ENCODE data around the gene FITM1. TPM values are rescaled to one million over a fixed set of nuclear protein-coding genes. Genes with fewer than 3 reads are reported as not detected.

The FITM1 gene
- total RNA-seq, 1 donor from 2014 or later: not detected

- H3K36me3 ChIP-seq (ENCODE audit: control insufficient read depth, insufficient read depth, low read length): peaks cover 14% of the 10 kb centered on the region
- DNase-seq (ENCODE audit: low read depth): no peak
- no peaks in the 10 kb centered on the region for H3K27me3 ChIP-seq (ENCODE audit: control insufficient read depth, insufficient read depth, low read length)
- TF ChIP-seq CTCF (IDR thresholded peaks at IDR 0.05; ENCODE audit: insufficient read depth, low read length, poor library complexity, severe bottlenecking): no peak
- no peak overlapping the region for H3K4me3 ChIP-seq (ENCODE audit: low read depth, low read length)
These were observed 47.4 kb downstream of the FITM1 start for GRCh38 chr14:24177891-24178290.

- no peaks in the 10 kb centered on the region for H3K27me3 ChIP-seq (ENCODE audit: control insufficient read depth, insufficient read depth, low read length)
- no peak for TF ChIP-seq CTCF (IDR thresholded peaks at IDR 0.05; ENCODE audit: insufficient read depth, low read length, poor library complexity, severe bottlenecking)
- peaks cover 11% of the 10 kb centered on the region for H3K36me3 ChIP-seq (ENCODE audit: control insufficient read depth, insufficient read depth, low read length)
- DNase-seq (ENCODE audit: low read depth): no peak
- H3K4me3 ChIP-seq (ENCODE audit: low read depth, low read length): no peak overlapping the region
These were observed 48.1 kb downstream of the FITM1 start for GRCh38 chr14:24178399-24179178.

GRCh38 chr14:24179294-24179960 lies 49.0 kb downstream of the FITM1 start:
- H3K4me3 ChIP-seq (ENCODE audit: low read depth, low read length): no peak overlapping the region
- no peak for DNase-seq (ENCODE audit: low read depth)
- H3K27me3 ChIP-seq (ENCODE audit: control insufficient read depth, insufficient read depth, low read length): no peaks in the 10 kb centered on the region
- peaks cover 12% of the 10 kb centered on the region for H3K36me3 ChIP-seq (ENCODE audit: control insufficient read depth, insufficient read depth, low read length)
- TF ChIP-seq CTCF (IDR thresholded peaks at IDR 0.05; ENCODE audit: insufficient read depth, low read length, poor library complexity, severe bottlenecking): no peak

- no peak for TF ChIP-seq CTCF (IDR thresholded peaks at IDR 0.05; ENCODE audit: insufficient read depth, low read length, poor library complexity, severe bottlenecking)
- peak; percentile 96 for DNase-seq (ENCODE audit: low read depth)
- Histone ChIP-seq H3K36me3 (ENCODE audit: control insufficient read depth, insufficient read depth, low read length) (peaks cover 12% of the 10 kb centered on the region), H3K27me3 (ENCODE audit: control insufficient read depth, insufficient read depth, low read length) (no peaks in the 10 kb centered on the region), H3K4me3 (ENCODE audit: low read depth, low read length) (no peak overlapping the region)
These were observed 49.7 kb downstream of the FITM1 start for GRCh38 chr14:24179961-24180796.

DNA sequence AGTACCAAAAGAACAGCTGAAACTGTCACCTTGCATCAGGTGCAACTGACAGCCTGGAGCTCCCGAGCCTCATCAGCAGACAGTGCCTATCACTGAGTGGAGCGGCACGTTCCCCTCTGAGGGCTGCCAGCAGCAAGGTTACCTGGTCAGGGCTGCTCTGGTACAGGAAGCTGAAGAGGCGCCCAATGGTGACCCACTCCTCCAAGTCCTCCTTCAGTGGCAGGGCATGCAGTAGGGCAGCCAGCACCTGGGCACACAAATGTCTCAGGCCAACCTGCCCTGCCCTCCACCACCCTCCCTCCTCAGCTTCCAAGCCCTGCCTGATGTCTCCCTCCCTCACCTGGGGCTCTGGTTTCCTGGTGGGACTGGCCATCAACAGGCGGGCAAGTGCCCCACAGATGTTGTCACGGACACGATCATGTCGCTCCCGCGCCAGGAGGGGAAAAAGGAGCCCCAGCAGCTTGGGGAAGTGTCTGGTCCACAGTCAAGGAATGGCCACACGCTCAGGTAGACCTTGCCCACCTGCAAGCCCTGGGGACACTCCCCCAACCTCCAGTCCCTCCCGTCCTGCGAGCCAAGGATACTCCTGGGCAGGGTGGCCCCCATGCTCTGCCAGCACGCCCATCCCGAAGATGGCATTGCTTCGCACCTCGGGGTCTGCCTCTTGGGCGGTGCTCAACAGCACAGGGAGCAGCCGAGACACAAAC lies 51.1 kb downstream of the FITM1 start:
- H3K36me3 ChIP-seq (ENCODE audit: control insufficient read depth, insufficient read depth, low read length): peaks cover 11% of the 10 kb centered on the region
- H3K27me3 ChIP-seq (ENCODE audit: control insufficient read depth, insufficient read depth, low read length): no peaks in the 10 kb centered on the region
- H3K4me3 ChIP-seq (ENCODE audit: low read depth, low read length): no peak overlapping the region
- no peak for DNase-seq (ENCODE audit: low read depth)
- TF ChIP-seq CTCF (IDR thresholded peaks at IDR 0.05; ENCODE audit: insufficient read depth, low read length, poor library complexity, severe bottlenecking): no peak

Other genes with a start within 250 kb of the FITM1 start
- 25.0 and 36.4 TPM in 2 replicates for gene DHRS4, start 176.9 kb upstream of the FITM1 start, total RNA-seq
- 6.4 and 16.7 TPM in 2 replicates for gene DHRS4L2, start 141.7 kb upstream of the FITM1 start, total RNA-seq
- 1.5 and 2.3 TPM in 2 replicates for gene CARMIL3, start 78.7 kb upstream of the FITM1 start, total RNA-seq
- not detected in 2 replicates for gene CPNE6, start 59.1 kb upstream of the FITM1 start, total RNA-seq
- 127 and 142 TPM in 2 replicates for gene PCK2, start 36.3 kb upstream of the FITM1 start, total RNA-seq
- gene DCAF11, start 15.9 kb upstream of the FITM1 start, total RNA-seq: 63.3 and 83.9 TPM in 2 replicates
- gene NRL, start 15.7 kb upstream of the FITM1 start, total RNA-seq: 3.6 and 4.8 TPM in 2 replicates
- gene PSME1, start 5.5 kb downstream of the FITM1 start, total RNA-seq: 216 and 234 TPM in 2 replicates
- 17.1 and 23.2 TPM in 2 replicates for gene EMC9, start 10.9 kb downstream of the FITM1 start, total RNA-seq
- 110 and 115 TPM in 2 replicates for gene PSME2, start 16.0 kb downstream of the FITM1 start, total RNA-seq
- gene RNF31, start 16.8 kb downstream of the FITM1 start, total RNA-seq: 70.7 and 77.0 TPM in 2 replicates
- gene IRF9, start 30.6 kb downstream of the FITM1 start, total RNA-seq: 66.5 and 71.3 TPM in 2 replicates
- 69.2 and 77.8 TPM in 2 replicates for gene REC8, start 41.4 kb downstream of the FITM1 start, total RNA-seq
- 59.3 and 67.2 TPM in 2 replicates for gene IPO4, start 58.2 kb downstream of the FITM1 start, total RNA-seq
- 55.6 and 58.1 TPM in 2 replicates for gene TM9SF1, start 64.8 kb downstream of the FITM1 start, total RNA-seq
- gene TSSK4, start 75.0 kb downstream of the FITM1 start, total RNA-seq: not detected in 2 replicates
- 92.8 and 112 TPM in 2 replicates for gene CHMP4A, start 82.8 kb downstream of the FITM1 start, total RNA-seq
- gene MDP1, start 85.4 kb downstream of the FITM1 start, total RNA-seq: 11.8 and 19.9 TPM in 2 replicates
- 157 and 180 TPM in 2 replicates for gene NEDD8, start 101.7 kb downstream of the FITM1 start, total RNA-seq
- 54.7 and 56.6 TPM in 2 replicates for gene GMPR2, start 102.3 kb downstream of the FITM1 start, total RNA-seq
- gene TINF2, start 112.0 kb downstream of the FITM1 start, total RNA-seq: 57.3 and 67.2 TPM in 2 replicates
- gene TGM1, start 132.5 kb downstream of the FITM1 start, total RNA-seq: 3.1 and 12.3 TPM in 2 replicates
- gene RABGGTA, start 140.9 kb downstream of the FITM1 start, total RNA-seq: 54.0 and 59.2 TPM in 2 replicates
- gene DHRS1, start 169.1 kb downstream of the FITM1 start, total RNA-seq: 44.9 and 48.5 TPM in 2 replicates
- 27.1 and 28.7 TPM in 2 replicates for gene NOP9, start 169.2 kb downstream of the FITM1 start, total RNA-seq
- gene CIDEB, start 177.3 kb downstream of the FITM1 start, total RNA-seq: 1.1 and 3.8 TPM in 2 replicates
- 1.5 and 8.0 TPM in 2 replicates for gene LTB4R2, start 179.5 kb downstream of the FITM1 start, total RNA-seq
- 2.8 and 4.7 TPM in 2 replicates for gene LTB4R, start 180.8 kb downstream of the FITM1 start, total RNA-seq
- gene ADCY4, start 204.4 kb downstream of the FITM1 start, total RNA-seq: 4.0 and 9.0 TPM in 2 replicates
- gene RIPK3, start 209.3 kb downstream of the FITM1 start, total RNA-seq: 2.3 and 2.9 TPM in 2 replicates
- 8.0 and 14.0 TPM in 2 replicates for gene NFATC4, start 237.5 kb downstream of the FITM1 start, total RNA-seq

Measured in kidney epithelial cell (primary cell).